MM.1S (cell line): ENCODE results near the gene INTS11.

Experiments
- DNase-seq: peaks from one replicate; pipeline ENCODE4 v3.0.0-alpha.2; 2015
- H2AFZ ChIP-seq: fragments of 300-600 bp; sonication (generic); 2 replicates; pipeline ENCODE4 v1.6.0; 2016; ENCODE audit warnings: antibody characterized with exemption, low read length
- H3F3A ChIP-seq: fragments of 300-600 bp; sonication (generic); 2 replicates; pipeline ENCODE4 v1.6.1; 2016; ENCODE audit warnings: mild to moderate bottlenecking, antibody characterized with exemption, low read length, moderate library complexity, mixed read lengths; ENCODE audit not compliant: insufficient read depth
- H3K27ac ChIP-seq: fragments of 300-600 bp; sonication (generic); 2 replicates; pipeline ENCODE4 v1.5.1; 2016; ENCODE audit warnings: mild to moderate bottlenecking, low read length
- H3K27me3 ChIP-seq: fragments of 300-600 bp; sonication (generic); replicated peaks from 2 replicates; pipeline ENCODE4 v1.6.0; 2016; ENCODE audit warnings: low read length; ENCODE audit not compliant: insufficient read depth
- H3K36me3 ChIP-seq: fragments of 300-600 bp; sonication (generic); replicated peaks from 2 replicates; pipeline ENCODE4 v1.6.1; 2016; ENCODE audit warnings: mild to moderate bottlenecking, low read length, mixed read lengths; ENCODE audit not compliant: insufficient read depth
- H3K4me1 ChIP-seq: fragments of 300-600 bp; sonication (generic); 2 replicates; pipeline ENCODE4 v1.6.1; 2016; ENCODE audit warnings: low read length, mixed read lengths
- H3K4me2 ChIP-seq: fragments of 300-600 bp; sonication (generic); 2 replicates; pipeline ENCODE4 v1.6.0; 2016; ENCODE audit warnings: low read depth, low read length
- H3K4me3 ChIP-seq: fragments of 300-600 bp; sonication (generic); 2 replicates; pipeline ENCODE4 v1.5.1; 2016; ENCODE audit warnings: low read length, mixed read lengths
- H3K79me2 ChIP-seq: fragments of 300-600 bp; sonication (generic); 2 replicates; pipeline ENCODE4 v1.6.1; 2016; ENCODE audit warnings: mixed run types, low read length, mixed read lengths
- H3K9ac ChIP-seq: fragments of 300-600 bp; sonication (generic); 2 replicates; pipeline ENCODE4 v1.6.1; 2016; ENCODE audit warnings: low read length, mixed read lengths
- H3K9me2 ChIP-seq: fragments of 300-600 bp; sonication (generic); replicated peaks from 2 replicates; pipeline ENCODE4 v1.6.1; 2016; ENCODE audit warnings: mild to moderate bottlenecking, low read length, mixed read lengths; ENCODE audit not compliant: insufficient read depth
- H3K9me3 ChIP-seq: fragments of 300-600 bp; sonication (generic); replicated peaks from 2 replicates; pipeline ENCODE4 v1.6.1; 2016; ENCODE audit warnings: mild to moderate bottlenecking, low read length, mixed read lengths; ENCODE audit not compliant: insufficient read depth
- H4K20me1 ChIP-seq: fragments of 300-600 bp; sonication (generic); 2 replicates; pipeline ENCODE4 v1.6.1; 2016; ENCODE audit warnings: mild to moderate bottlenecking, low read length, moderate library complexity, mixed read lengths; ENCODE audit not compliant: insufficient read depth
- CTCF ChIP-seq: fragments of 300-600 bp; sonication (generic); IDR thresholded peaks from 2 replicates; pipeline ENCODE4 v1.5.1; 2016; ENCODE audit warnings: antibody characterized with exemption, low read length, mixed read lengths
- EZH2 ChIP-seq: fragments of 300-600 bp; sonication (generic); optimal IDR thresholded peaks from 2 replicates; pipeline ENCODE3; 2017; ENCODE audit warnings: low read depth, mild to moderate bottlenecking, antibody characterized with exemption, low read length, mixed read lengths
- EZH2phosphoT487 ChIP-seq: fragments of 300-600 bp; sonication (generic); IDR thresholded peaks from 2 replicates; pipeline ENCODE4 v1.6.1; 2018; ENCODE audit warnings: antibody characterized with exemption, low read length

Gene INTS11

GRCh38 chr1:1331068-1331965, 6.9 kb upstream of the INTS11 start, which contains the start of gene TAS1R3:
Gene TAS1R3, plus strand, starts transcription at chr1:1331280. Its CDS starts 66 bp downstream, at chr1:1331346.
- no peaks in the 10 kb centered on the region for H3K27me3 ChIP-seq
- no peak within 1 kb of the TSS for H2AFZ ChIP-seq
- no peaks in the 10 kb centered on the region; the same call in 1 of the 2 replicates for H3K4me1 ChIP-seq
- no peaks in the 10 kb centered on the region for H3K36me3 ChIP-seq
- no peak for TF ChIP-seq CTCF
- no peak within 1 kb of the TSS for H3K27ac ChIP-seq
- H3K4me2 ChIP-seq: no peak within 1 kb of the TSS
- no peaks in the 10 kb centered on the region for H4K20me1 ChIP-seq
- no peaks in the 10 kb centered on the region for H3K9me3 ChIP-seq
- H3F3A ChIP-seq: no peaks in the 10 kb centered on the region
- no peak for DNase-seq
- no peak within 1 kb of the TSS for H3K9ac ChIP-seq
- no peaks in the 10 kb centered on the region for H3K9me2 ChIP-seq
- no peak within 1 kb of the TSS for H3K4me3 ChIP-seq
- peaks cover 10% of the 10 kb centered on the region for H3K79me2 ChIP-seq

- no peak for DNase-seq
- H2AFZ ChIP-seq: no peak overlapping the region
- TF ChIP-seq CTCF: no peak
- TF ChIP-seq EZH2: no peak
- TF ChIP-seq EZH2phosphoT487: no peak
- no peaks in the 10 kb centered on the region; the same call in 1 of the 2 replicates for H3K4me1 ChIP-seq
- no peak overlapping the region for H3K4me3 ChIP-seq
- H3K27ac ChIP-seq: no peak overlapping the region
- no peak overlapping the region for H3K4me2 ChIP-seq
- no peak overlapping the region for H3K9ac ChIP-seq
- no peaks in the 10 kb centered on the region for H3F3A ChIP-seq
- no peaks in the 10 kb centered on the region for H3K9me2 ChIP-seq
- no peaks in the 10 kb centered on the region for H4K20me1 ChIP-seq
- H3K9me3 ChIP-seq: no peaks in the 10 kb centered on the region
- H3K27me3 ChIP-seq: no peaks in the 10 kb centered on the region
- H3K36me3 ChIP-seq: no peaks in the 10 kb centered on the region
- peaks cover 18% of the 10 kb centered on the region for H3K79me2 ChIP-seq
Measured at GRCh38 chr1:1330366-1331067, 6.1 kb upstream of the INTS11 start.

GRCh38 chr1:1329304-1330210, 5.1 kb upstream of the INTS11 start:
- no peak overlapping the region for H3K9ac ChIP-seq
- H3K27me3 ChIP-seq: no peaks in the 10 kb centered on the region
- H2AFZ ChIP-seq: no peak overlapping the region
- H3F3A ChIP-seq: 0 out of 2 replicates have a peak, but pooled peaks cover 6% of the 10 kb centered on the region
- no peak overlapping the region for H3K4me2 ChIP-seq
- no peaks in the 10 kb centered on the region for H3K36me3 ChIP-seq
- H3K4me3 ChIP-seq: no peak overlapping the region
- peaks cover 27% of the 10 kb centered on the region for H3K79me2 ChIP-seq
- H3K9me3 ChIP-seq: no peaks in the 10 kb centered on the region
- no peaks in the 10 kb centered on the region for H3K9me2 ChIP-seq
- no peak for DNase-seq
- H4K20me1 ChIP-seq: no peaks in the 10 kb centered on the region
- no peak overlapping the region for H3K27ac ChIP-seq
- TF ChIP-seq EZH2phosphoT487: no peak
- no peak for TF ChIP-seq EZH2
- TF ChIP-seq CTCF: no peak
- H3K4me1 ChIP-seq: no peaks in the 10 kb centered on the region; the same call in 1 of the 2 replicates
